GM12878 (cell line): ENCODE measurements around the gene TK2. TPM values are rescaled to one million over a fixed set of nuclear protein-coding genes. Genes with fewer than 3 reads are reported as not detected.

Source experiments
- ASH2L ChIP-seq: fragments of 300-600, 200-600 bp; sonication (generic); IDR thresholded peaks from 2 replicates; pipeline ENCODE4 v1.6.1; 2017; ENCODE audit warnings: low read depth, mild to moderate bottlenecking, borderline replicate concordance
- BCL11A ChIP-seq: IDR thresholded peaks from 2 replicates; pipeline ENCODE4 v1.6.1; 2011; ENCODE audit warnings: low read depth, low read length
- CBFB ChIP-seq: IDR thresholded peaks from 2 replicates; pipeline ENCODE4 v1.6.1; 2016; ENCODE audit warnings: antibody characterized with exemption, low read depth
- CEBPB ChIP-seq, 2 experiments: fragments of 150-350 bp in 1 of 2; IDR thresholded peaks; 2 replicates each; pipeline ENCODE4 v1.6.1; 2012 to 2014; ENCODE audit warnings: low read depth in 2 of 2, low read length in 2 of 2, borderline replicate concordance in 1 of 2, inconsistent platforms in 1 of 2
- CHD1 ChIP-seq: IDR thresholded peaks from 2 replicates; pipeline ENCODE4 v1.6.1; 2012; ENCODE audit warnings: low read depth, low read length, improper control_type of control experiment
- CREB1 ChIP-seq: IDR thresholded peaks from 2 replicates; pipeline ENCODE4 v1.6.1; 2012; ENCODE audit warnings: low read depth, mild to moderate bottlenecking, inconsistent platforms
- CREM ChIP-seq: IDR thresholded peaks from 2 replicates; pipeline ENCODE4 v1.6.1; 2014; ENCODE audit warnings: antibody characterized with exemption, low read depth
- E2F8 ChIP-seq: fragments of 450-650 bp; IDR thresholded peaks from 2 replicates; pipeline ENCODE4 v1.6.1; 2018; ENCODE audit warnings: mild to moderate bottlenecking, low read depth, moderate library complexity; ENCODE audit not compliant: partially characterized antibody
- EED ChIP-seq: sonication (generic); IDR thresholded peaks from 2 replicates; pipeline ENCODE4 v1.6.1; 2016; ENCODE audit warnings: antibody characterized with exemption, low read depth
- FOS ChIP-seq: IDR thresholded peaks from 3 replicates; pipeline ENCODE4 v1.6.1; 2011; ENCODE audit warnings: borderline replicate concordance; ENCODE audit not compliant: insufficient read length; ENCODE audit errors: extremely low read depth
- NBN ChIP-seq: fragments of 450-650 bp; IDR thresholded peaks from 2 replicates; pipeline ENCODE4 v1.6.1; 2016
- RUNX3 ChIP-seq: IDR thresholded peaks from 2 replicates; pipeline ENCODE4 v1.6.1; 2012; ENCODE audit warnings: low read length, inconsistent platforms
- TCF7 ChIP-seq: IDR thresholded peaks from 2 replicates; pipeline ENCODE4 v1.6.1; 2014; ENCODE audit warnings: antibody characterized with exemption, borderline replicate concordance
- ZBTB4 ChIP-seq: fragments of 450-650 bp; formaldehyde crosslinking; IDR thresholded peaks from 2 replicates; pipeline ENCODE4 v1.4.0; 2022; ENCODE audit warnings: mild to moderate bottlenecking, moderate library complexity
- ZNF592 ChIP-seq: fragments of 450-650 bp; IDR thresholded peaks from 2 replicates; pipeline ENCODE4 v1.6.1; 2017; ENCODE audit warnings: mild to moderate bottlenecking, moderate library complexity
- polyA plus RNA-seq, 11 experiments: library from polyadenylated mRNA; depleted of rRNA in 4 of 11; unstranded in 6 of 11; stranded (reverse) in 5 of 11; fragments of >200 nt; fragmentation: Nextera tagmentation in 4 of 11; fragmentation: Illumina TruSeq in 1 of 11; extraction: Ambion mirVana in 4 of 11; extraction: Trizol in 1 of 11; gene quantifications; 1 replicate in 1 of 11; 2 replicates in 10 of 11; pipeline versions ENCODE4 v1.2.1 to v1.2.3, GENCODE V29; 2011 to 2016; ENCODE audit warnings: inconsistent platforms in 2 of 11, missing spikeins in 2 of 11, low read depth in 1 of 11
- total RNA-seq, 4 experiments: library from RNA; depleted of rRNA in 3 of 4; stranded (reverse); fragments of >200 nt in 3 of 4; fragmentation: Illumina TruSeq in 1 of 4; extraction: Trizol in 1 of 4; gene quantifications; 2 replicates each; pipeline versions ENCODE4 v1.2.1 to v1.2.3, GENCODE V29; 2013 to 2021
- TF ChIP-seq, protein P1 (sequence below): fragments of 450-650 bp; IDR thresholded peaks from 2 replicates; pipeline ENCODE4 v1.6.1; 2017; ENCODE audit warnings: mild to moderate bottlenecking, moderate library complexity

The TK2 gene
- total and polyA plus RNA-seq, 10 of the 15 experiments (the other 5 are each of a cell fraction or from before 2014, with no cell fraction given), result 1.3 to 12.4 (median 3.0) TPM

- TF ChIP-seq CREB1 (0 out of 2 replicates have a peak, but pooled peaks have one; percentile 21), EED (0 out of 2 replicates have a peak, but pooled peaks have one; percentile 51), CBFB (0 out of 2 replicates have a peak, but pooled peaks have one; percentile 69), CEBPB (IDR thresholded peaks at IDR 0.05; ENCODE audit: borderline replicate concordance in 1 of 2, low read depth in 2 of 2, low read length in 2 of 2) (peak in 1 of 2 experiments; percentile 56; a peak in 2 of 4 replicates), ZBTB4 (CRISPR knock-in tag) (no peak), BCL11A (peak; percentile 33; the same call in 1 of the 2 replicates), CREM (peak; percentile 48; the same call in 1 of the 2 replicates), FOS (no peak), ASH2L (peak; percentile 54; the same call in 1 of the 2 replicates), TCF7 (no peak), ZNF592 (no peak), CHD1 (no peak), RUNX3 (peak; percentile 97), NBN (0 out of 2 replicates have a peak, but pooled peaks have one; percentile 9), E2F8 (no peak)
- TF ChIP-seq, protein P1, sequence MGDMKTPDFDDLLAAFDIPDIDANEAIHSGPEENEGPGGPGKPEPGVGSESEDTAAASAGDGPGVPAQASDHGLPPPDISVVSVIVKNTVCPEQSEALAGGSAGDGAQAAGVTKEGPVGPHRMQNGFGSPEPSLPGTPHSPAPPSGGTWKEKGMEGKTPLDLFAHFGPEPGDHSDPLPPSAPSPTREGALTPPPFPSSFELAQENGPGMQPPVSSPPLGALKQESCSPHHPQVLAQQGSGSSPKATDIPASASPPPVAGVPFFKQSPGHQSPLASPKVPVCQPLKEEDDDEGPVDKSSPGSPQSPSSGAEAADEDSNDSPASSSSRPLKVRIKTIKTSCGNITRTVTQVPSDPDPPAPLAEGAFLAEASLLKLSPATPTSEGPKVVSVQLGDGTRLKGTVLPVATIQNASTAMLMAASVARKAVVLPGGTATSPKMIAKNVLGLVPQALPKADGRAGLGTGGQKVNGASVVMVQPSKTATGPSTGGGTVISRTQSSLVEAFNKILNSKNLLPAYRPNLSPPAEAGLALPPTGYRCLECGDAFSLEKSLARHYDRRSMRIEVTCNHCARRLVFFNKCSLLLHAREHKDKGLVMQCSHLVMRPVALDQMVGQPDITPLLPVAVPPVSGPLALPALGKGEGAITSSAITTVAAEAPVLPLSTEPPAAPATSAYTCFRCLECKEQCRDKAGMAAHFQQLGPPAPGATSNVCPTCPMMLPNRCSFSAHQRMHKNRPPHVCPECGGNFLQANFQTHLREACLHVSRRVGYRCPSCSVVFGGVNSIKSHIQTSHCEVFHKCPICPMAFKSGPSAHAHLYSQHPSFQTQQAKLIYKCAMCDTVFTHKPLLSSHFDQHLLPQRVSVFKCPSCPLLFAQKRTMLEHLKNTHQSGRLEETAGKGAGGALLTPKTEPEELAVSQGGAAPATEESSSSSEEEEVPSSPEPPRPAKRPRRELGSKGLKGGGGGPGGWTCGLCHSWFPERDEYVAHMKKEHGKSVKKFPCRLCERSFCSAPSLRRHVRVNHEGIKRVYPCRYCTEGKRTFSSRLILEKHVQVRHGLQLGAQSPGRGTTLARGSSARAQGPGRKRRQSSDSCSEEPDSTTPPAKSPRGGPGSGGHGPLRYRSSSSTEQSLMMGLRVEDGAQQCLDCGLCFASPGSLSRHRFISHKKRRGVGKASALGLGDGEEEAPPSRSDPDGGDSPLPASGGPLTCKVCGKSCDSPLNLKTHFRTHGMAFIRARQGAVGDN, result peak; percentile 66; the same call in 1 of the 2 replicates
These were observed 26.0 kb downstream of the TK2 start (continued) for GRCh38 chr16:66523861-66524354.
